ENCODE data around the gene CUTA.

- TF ChIP-seq CTCF (IDR thresholded peaks at IDR 0.05 in 4 of 5, conservative IDR thresholded peaks at IDR 0.05 in 1 of 5) (no peak), POLR2A (IDR thresholded peaks at IDR 0.05) (no peak)
Observed at GRCh38 chr6:33433001-33433543, 15.2 kb upstream of the CUTA start.

All from gastrocnemius medialis (tissue), 4 donors.